ENCODE measurements around the gene SYT6. TPM values are rescaled to one million over a fixed set of nuclear protein-coding genes. Genes with fewer than 3 reads are reported as not detected.

SYT6 gene
- total RNA-seq, 1 experiment from 2014 or later: 77.2 TPM

- Histone ChIP-seq H2BK20ac (ENCODE audit: low read depth, low read length, poor library complexity, severe bottlenecking) (no peak overlapping the region), H3K23me2 (ENCODE audit: insufficient read length, low read depth, low read length, poor library complexity, severe bottlenecking) (no peaks in the 10 kb centered on the region), H3K9me3 (ENCODE audit: control insufficient read depth, low read depth, low read length) (no peaks in the 10 kb centered on the region), H3K27ac (ENCODE audit: insufficient read length, low read depth, low read length) (no peak overlapping the region), H2BK15ac (ENCODE audit: low read depth, low read length) (no peak overlapping the region), H2BK120ac (ENCODE audit: low read depth, low read length, poor library complexity, severe bottlenecking) (no peak overlapping the region), H3K23ac (ENCODE audit: insufficient read length, low read depth, low read length) (no peak overlapping the region), H4K20me1 (ENCODE audit: control insufficient read depth, insufficient read depth, insufficient read length) (no peaks in the 10 kb centered on the region), H4K5ac (ENCODE audit: insufficient read length, low read depth, low read length) (no peak overlapping the region), H3K79me1 (ENCODE audit: insufficient read depth, low read depth, low read length, poor library complexity, severe bottlenecking) (no peaks in the 10 kb centered on the region), H3K14ac (ENCODE audit: insufficient read depth, low read length) (no peak overlapping the region), H2BK12ac (ENCODE audit: insufficient read length, low read depth, low read length) (no peak overlapping the region), H2AFZ (ENCODE audit: low read length) (no peak overlapping the region), H3K27me3 (ENCODE audit: insufficient read depth, low read length) (no peaks in the 10 kb centered on the region), H3K4ac (ENCODE audit: low read depth, low read length) (no peak overlapping the region), H4K91ac (ENCODE audit: insufficient read length, low read depth, low read length) (no peak overlapping the region), H3K79me2 (ENCODE audit: insufficient read depth, low read length) (no peaks in the 10 kb centered on the region; the same call in 1 of the 2 replicates), H3K56ac (ENCODE audit: insufficient read length, low read depth, low read length) (no peak overlapping the region), H3K4me1 (ENCODE audit: insufficient read depth, low read length) (peaks cover 2% of the 10 kb centered on the region), H2AK5ac (ENCODE audit: insufficient read length, low read length) (no peak overlapping the region), H4K8ac (replicated peaks; ENCODE audit: insufficient read length, low read depth, low read length) (no peak overlapping the region), H3K9ac (ENCODE audit: extremely low read depth, insufficient read length, low read length) (no peak overlapping the region), H2BK5ac (ENCODE audit: insufficient read length, low read length) (no peak overlapping the region), H3K4me2 (ENCODE audit: insufficient read depth, insufficient read length, low read length) (no peak overlapping the region), H3T11ph (ENCODE audit: low read length) (no peak overlapping the region), H3K18ac (ENCODE audit: insufficient read length, low read depth, low read length) (no peak overlapping the region)
- WGBS (ENCODE audit: extremely low coverage, insufficient read length, low lambda C conversion rate): no CpG with 5 or more reads among the region's 5 CpGs
- no peaks in the 10 kb centered on the region for H3K36me3 Mint-ChIP-seq (ENCODE audit: insufficient read depth in 1 of 3, low read depth in 3 of 3)
- peaks cover 13% of the 10 kb centered on the region for H3K27me3 Mint-ChIP-seq (ENCODE audit: low read depth)
- TF ChIP-seq, protein P1, sequence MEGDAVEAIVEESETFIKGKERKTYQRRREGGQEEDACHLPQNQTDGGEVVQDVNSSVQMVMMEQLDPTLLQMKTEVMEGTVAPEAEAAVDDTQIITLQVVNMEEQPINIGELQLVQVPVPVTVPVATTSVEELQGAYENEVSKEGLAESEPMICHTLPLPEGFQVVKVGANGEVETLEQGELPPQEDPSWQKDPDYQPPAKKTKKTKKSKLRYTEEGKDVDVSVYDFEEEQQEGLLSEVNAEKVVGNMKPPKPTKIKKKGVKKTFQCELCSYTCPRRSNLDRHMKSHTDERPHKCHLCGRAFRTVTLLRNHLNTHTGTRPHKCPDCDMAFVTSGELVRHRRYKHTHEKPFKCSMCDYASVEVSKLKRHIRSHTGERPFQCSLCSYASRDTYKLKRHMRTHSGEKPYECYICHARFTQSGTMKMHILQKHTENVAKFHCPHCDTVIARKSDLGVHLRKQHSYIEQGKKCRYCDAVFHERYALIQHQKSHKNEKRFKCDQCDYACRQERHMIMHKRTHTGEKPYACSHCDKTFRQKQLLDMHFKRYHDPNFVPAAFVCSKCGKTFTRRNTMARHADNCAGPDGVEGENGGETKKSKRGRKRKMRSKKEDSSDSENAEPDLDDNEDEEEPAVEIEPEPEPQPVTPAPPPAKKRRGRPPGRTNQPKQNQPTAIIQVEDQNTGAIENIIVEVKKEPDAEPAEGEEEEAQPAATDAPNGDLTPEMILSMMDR (conservative IDR thresholded peaks at IDR 0.05): no peak
- H3K27ac Mint-ChIP-seq: peak overlapping the region in 1 of 3 experiments; percentile 37; a peak in 2 of 7 replicates
- peaks cover 0 to 4% of the 10 kb centered on the region in 2 experiments; a peak in 2 of 5 replicates for H3K9me3 Mint-ChIP-seq
- no peak overlapping the region for H3K4me3 Mint-ChIP-seq
- peaks cover 9 to 11% of the 10 kb centered on the region in 2 experiments for H3K4me1 Mint-ChIP-seq
- no peak for DNase-seq
Observed at GRCh38 chr1:114180742-114181141, 27.1 kb upstream of the SYT6 start.
